ENCODE data around the gene LSMEM2.
"Not testable (repeated sequence)": the region's sequence is repeated elsewhere in the genome, so short reads cannot be mapped to it uniquely, and the experiment has no call there.

LSMEM2 gene

DNA sequence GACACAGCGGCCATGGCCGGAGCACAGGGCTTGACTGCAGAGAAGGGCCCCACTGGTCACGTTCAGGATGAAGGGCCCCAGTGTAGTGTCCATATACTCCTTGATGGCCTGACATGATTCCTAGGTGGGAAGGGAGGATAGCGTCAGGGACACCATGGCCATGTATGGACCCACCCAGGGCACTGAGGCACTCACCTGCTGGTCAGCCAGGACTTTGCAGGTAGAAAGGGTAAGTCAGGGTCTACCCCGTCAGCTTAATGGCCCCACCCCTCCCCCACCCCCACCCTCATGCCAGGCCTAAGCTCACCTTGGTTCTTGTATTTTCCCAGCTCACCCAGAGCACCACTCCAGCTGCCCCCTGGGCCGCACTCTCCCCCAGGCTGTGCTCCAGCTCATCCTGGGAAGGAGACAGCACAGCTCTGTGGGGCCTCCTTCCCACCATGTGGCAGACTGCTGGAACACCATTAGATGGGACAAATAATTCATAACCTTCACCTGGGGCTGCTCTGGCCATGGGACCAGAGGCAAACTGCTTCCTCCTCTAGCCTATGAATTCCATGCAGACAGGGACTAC is 21.9 kb downstream of the LSMEM2 start:
- DNase-seq, result no peak

GRCh38 chr3:50302095-50303012 is 23.5 kb downstream of the LSMEM2 start:
- no peak for DNase-seq

DNA sequence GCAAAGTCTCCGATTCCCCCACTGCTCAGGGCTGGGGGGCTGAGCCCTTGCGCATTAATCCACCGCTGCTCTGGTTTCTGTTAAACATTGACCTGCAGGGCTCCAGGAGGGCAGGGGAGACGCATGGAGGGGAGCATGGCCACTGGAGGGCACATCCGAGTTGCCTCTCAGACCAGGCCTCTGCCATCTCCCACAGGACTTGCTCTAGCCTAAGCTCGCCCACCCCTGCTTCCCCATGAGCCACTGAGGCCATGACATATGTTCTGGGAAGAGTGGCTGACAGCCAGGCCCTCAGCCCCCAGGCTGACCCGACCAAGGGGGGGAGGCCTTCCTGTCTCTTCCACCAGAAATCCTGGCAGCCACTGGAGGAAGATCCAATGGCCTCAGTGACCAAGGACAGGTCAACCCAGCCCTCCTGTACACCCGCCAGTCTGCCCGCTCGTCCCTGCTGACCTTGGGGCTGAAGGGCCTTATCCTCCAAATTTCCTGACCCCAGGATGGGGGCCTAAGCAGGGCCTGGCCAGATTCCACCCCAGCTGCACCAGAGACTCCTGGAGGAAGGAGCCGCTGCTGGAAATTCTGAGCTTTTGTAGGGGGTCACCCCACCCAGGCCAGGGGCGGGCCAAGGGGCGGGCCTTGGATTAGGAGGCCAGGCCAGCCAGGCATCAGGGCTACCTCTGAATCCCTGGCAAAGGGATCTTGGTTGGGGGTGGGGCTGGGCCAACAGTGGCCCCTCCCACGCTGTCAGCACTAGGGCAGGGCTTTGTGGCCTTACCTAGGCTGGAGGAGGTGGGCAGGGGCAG is 24.3 kb downstream of the LSMEM2 start, which contains the start of gene HYAL1:
HYAL1 (minus strand) TSS at position 562 of the 803 bp plus-strand sequence. CDS start 618 bp downstream, outside the sequence.
- no peak for DNase-seq

- no peak for DNase-seq
These were observed 25.7 kb downstream of the LSMEM2 start for GRCh38 chr3:50304601-50305000.

DNA sequence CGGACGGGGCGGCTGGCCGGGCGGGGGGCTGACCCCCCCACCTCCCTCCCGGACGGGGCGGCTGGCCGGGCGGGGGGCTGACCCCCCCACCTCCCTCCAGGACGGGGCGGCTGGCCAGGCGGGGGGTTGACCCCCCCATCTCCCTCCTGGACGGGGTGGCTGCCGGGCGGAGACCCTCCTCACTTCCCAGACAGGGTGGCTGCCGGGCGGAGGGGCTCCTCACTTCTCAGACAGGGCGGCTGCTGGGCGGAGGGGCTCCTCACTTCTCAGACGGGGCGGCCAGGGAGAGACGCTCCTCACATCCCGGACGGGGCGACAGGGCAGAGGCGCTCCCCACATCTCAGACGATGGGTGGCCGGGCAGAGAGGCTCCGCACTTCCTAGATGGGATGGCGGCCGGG is 33.2 kb downstream of the LSMEM2 start:
- DNase-seq, result not testable (repeated sequence)

DNA sequence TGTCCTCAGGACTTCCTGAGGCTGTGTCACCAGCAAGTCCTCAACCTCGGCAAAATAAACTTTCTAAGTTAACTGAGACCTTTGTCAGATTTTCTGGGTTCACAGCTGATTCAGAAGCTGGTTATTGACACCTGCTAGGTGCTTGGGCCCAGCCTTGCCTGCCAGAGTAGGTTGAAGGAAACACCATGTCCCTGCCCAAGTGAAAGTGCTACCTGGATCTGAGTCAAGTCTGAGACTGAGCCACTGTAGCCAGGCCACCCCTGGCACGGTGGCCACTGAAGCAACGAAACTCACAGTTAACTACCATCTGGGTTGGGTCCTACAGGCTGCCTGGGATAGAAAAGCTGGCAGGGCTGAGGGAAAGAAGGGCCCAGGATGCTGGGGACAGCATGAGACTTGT is 35.5 kb downstream of the LSMEM2 start:
- no peak for DNase-seq

- no peak for DNase-seq
These were observed 35.9 kb downstream of the LSMEM2 start for GRCh38 chr3:50314816-50315215.

GRCh38 chr3:50316657-50317242 is 37.9 kb downstream of the LSMEM2 start:
- DNase-seq, result no peak

GRCh38 chr3:50317300-50317699 is 38.4 kb downstream of the LSMEM2 start:
- DNase-seq, result no peak

DNA sequence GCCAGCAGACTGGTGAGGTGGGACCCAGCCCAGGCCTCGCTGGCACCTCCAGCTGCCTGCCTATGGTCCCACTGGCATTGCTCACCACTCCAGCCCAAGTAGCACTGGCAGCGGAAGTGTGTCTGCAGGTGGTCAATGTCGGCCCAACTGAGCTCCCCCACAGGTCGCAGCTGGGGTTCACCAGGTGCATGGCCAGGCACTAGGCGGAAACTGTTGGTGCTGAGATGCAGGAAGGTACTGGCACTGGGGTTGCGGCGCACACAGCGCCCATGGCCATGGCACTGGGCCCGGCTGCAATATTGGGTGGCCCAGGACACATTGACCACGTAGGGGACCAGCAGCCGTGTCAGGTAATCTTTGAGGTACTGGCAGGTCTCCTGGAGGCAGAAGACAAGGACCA is 39.3 kb downstream of the LSMEM2 start:
- DNase-seq, result no peak

- DNase-seq, result no peak
These were observed 39.7 kb downstream of the LSMEM2 start for GRCh38 chr3:50318615-50319014.

DNA sequence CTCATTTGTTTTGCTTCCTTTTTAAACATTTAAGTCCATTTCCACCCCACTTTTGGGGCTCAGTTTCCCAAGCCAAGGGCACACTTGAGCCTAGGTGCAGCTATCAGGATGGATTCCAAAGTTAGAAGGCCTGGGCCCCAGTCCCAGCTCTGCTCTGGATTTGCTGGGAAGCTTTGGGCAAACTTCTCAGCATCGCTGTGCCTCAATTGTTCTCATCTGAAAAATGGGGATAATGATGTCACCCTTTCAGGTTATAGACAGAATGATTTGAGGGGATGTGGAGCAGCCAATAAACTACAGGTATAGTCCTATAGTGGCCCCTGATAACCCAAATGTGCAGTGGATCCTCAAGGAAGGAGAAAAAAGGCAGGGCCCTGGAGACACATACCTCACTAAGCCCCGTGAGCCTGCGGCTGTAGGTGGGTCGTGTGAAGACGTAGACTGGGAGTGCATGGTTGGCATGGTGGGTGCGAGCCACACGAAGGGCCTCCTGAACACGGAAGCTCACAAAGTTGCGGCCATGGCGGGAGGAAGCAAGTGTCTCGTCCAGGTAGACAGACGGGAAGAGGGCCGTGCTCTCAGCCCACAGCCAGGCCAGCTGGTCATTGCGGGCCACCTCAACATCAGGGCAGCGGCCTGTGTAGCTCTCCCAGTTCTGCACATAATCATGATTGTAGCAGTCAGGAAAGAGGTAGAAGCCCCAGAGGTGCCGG is 40.5 kb downstream of the LSMEM2 start:
- DNase-seq, result no peak

DNA sequence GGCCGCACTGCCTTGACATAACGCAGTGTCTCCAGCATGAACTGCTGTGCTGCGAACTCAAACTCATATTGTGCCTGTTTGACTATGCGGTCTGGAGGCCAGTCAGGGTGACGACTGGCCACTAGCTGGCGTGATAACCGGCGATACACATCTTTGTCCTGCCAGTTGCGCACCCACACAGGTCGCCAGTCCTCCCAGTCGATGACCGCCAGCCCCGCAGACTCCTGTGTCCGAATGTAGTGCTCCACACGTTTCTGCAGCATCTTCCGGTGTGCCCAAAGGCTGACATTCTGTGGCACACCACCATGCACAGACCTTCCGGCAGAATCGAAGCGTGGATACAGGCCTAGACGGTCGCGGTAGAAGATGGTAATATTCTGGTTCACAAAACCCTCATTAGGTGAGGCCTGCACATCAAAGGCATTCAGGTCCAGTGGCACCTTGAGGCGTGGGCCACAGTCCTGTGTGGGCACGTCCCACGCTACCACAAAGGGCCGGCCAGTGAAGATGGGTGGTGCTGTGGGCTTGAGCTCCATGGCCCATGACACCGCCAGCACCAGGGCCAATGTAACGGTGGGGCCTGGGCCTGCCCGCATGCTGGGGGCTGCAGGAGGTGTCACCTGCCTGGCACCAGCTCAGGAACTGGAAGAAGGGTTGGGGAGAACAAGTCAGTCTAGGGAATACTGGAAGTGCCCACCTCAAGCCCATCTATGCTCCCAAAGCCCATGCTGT is 41.2 kb downstream of the LSMEM2 start:
- no peak for DNase-seq

- no peak for DNase-seq
These were observed 42.0 kb downstream of the LSMEM2 start for GRCh38 chr3:50320853-50321335.

GRCh38 chr3:50321336-50322114 is 42.6 kb downstream of the LSMEM2 start:
- DNase-seq, result peak; percentile 63

DNA sequence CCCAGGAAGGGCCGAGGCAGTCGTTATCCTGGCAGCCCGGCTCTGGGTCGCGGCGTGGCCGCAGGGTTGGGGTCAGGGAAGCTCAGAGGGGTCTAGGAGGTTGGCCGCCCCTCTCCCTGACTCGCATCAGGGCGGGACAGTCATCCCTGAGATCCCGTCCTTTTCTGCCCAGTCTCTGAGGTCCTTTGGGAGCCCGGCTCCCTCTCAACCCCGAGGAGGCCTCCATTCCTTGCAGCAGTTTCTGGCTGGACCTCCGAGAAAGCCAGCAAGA is 43.2 kb downstream of the LSMEM2 start:
- DNase-seq, result no peak

DNA sequence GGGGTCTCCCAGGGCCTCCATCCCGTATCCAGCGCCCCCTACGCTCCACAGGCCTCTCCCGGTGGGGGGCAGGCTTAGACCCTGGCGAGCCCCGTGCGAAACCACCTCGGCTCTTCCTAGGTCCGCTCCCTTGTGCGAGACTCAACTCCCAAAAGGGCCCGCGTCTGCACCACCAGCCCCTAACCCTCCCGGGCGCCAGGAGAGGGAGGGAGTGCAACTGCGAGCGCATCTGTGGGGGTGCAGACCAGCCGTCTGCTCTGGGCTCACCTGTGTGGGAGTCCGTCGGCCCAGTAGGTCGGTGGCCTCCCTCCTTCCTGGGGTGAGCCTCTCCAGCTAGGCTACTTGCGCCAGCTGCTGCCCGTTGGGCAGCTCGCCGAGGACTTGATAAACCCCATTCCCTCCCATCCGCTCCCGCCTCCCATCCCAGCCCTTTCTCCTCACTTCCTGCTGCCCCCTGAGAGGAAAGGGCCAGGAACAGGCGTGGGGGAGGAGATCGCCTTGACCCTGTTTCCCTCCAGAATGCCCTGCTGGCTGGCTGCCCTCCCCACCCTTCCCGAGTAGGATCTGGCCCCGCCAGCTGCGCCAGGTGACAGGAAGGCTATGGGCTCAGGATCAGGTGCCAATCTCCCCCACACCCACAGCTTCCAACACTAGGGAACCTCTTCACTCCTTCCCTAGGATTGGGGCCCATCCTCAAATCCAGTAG is 43.7 kb downstream of the LSMEM2 start, which contains the start of gene HYAL2:
HYAL2 (minus strand) TSS at position 360 of the 706 bp plus-strand sequence. CDS start 2,256 bp downstream, outside the sequence.
- no peak for DNase-seq

- DNase-seq, result no peak
These were observed 44.3 kb downstream of the LSMEM2 start for GRCh38 chr3:50323092-50323600.

DNA sequence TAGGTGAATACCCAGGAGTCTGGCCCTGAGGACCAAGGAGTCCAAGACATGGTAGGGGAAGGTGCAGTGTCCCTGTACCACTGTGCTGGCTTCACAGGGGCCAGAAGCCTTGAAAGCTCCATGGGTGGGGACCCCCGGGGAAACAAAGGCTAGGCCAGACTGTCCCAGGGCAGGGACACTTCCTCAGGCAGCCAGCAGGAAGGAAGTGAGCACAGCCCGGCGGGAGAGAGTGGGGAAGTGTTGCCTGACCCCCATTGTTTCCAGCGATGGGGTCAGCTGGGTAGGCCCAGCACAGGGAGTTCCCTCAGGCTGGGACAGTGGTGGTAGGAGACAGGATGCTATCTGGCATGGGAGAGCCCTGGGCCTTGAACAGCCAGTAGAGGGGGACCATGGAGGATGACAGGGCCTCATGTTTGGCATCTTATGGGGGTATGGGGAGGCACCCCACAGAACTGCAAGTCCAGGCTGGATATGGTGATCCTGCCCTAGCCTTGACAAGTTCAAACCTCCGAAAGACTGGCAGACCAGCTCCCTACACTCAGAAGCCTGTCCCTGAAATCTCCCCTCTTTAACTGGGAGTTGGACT is 44.8 kb downstream of the LSMEM2 start:
- no peak for DNase-seq
